Right lobe of liver (tissue), 4 donors: Measurements from ENCODE around the gene P4HTM.

ENCODE experiments used
- CTCF ChIP-seq, 4 donors: fragments of 200-600 bp in 3 of 4; fragments of 450-650 bp in 1 of 4; IDR thresholded peaks; one replicate each; pipeline versions ENCODE4 v1.5.1 to v1.8.0; 2016 to 2022; ENCODE audit warnings: antibody characterized with exemption in 4 of 4, mild to moderate bottlenecking in 2 of 4
- POLR2A ChIP-seq: fragments of 450-650 bp; IDR thresholded peaks from one replicate; pipeline ENCODE4 v1.6.1; 2017; ENCODE audit warnings: antibody characterized with exemption, mild to moderate bottlenecking
- donor health status: DM: no; HTN: no; CAD: no.
- donor health status: DM: no; HTN: no; CAD: no.
- donor health status: DM: no; HTN: yes; CAD: no.

GRCh38 chr3:49005998-49006397, 16.0 kb downstream of the P4HTM start:
- no peak for TF ChIP-seq CTCF (IDR thresholded peaks at IDR 0.05)
- no peak for TF ChIP-seq POLR2A
